Ascending aorta (tissue), 2 donors: Measurements from ENCODE around the gene PPFIA3. TPM values are rescaled to one million over a fixed set of nuclear protein-coding genes. Genes with fewer than 3 reads are reported as not detected.
A peak's percentile ranks its signal among the peaks of the same experiment; 100 is the strongest.

Experiments
- DNase-seq, 2 donors: peaks; one replicate each; pipeline ENCODE4 v3.0.0-alpha.2; 2019; ENCODE audit warnings: low spot score in 2 of 2
- H3K27ac ChIP-seq, 2 donors: fragments of 200-600 bp; sonication (generic); one replicate each; pipeline ENCODE4 v1.5.1; 2016 to 2017; ENCODE audit warnings: mild to moderate bottlenecking in 1 of 2
- H3K27me3 ChIP-seq: fragments of 200-600 bp; sonication (generic); one replicate; pipeline ENCODE4 v1.5.1; 2017
- H3K36me3 ChIP-seq, 2 donors: fragments of 200-600 bp; sonication (generic); one replicate each; pipeline ENCODE4 v1.5.1; 2016
- H3K4me1 ChIP-seq, 2 donors: fragments of 200-600 bp; sonication (generic); one replicate each; pipeline ENCODE4 v1.5.1; 2016 to 2017; ENCODE audit warnings: mild to moderate bottlenecking in 1 of 2
- H3K4me3 ChIP-seq, 2 donors: fragments of 200-600 bp; sonication (generic); one replicate each; pipeline ENCODE4 v1.5.1; 2016 to 2017; ENCODE audit warnings: mild to moderate bottlenecking in 1 of 2
- H3K9me3 ChIP-seq, 2 donors: fragments of 200-600 bp; sonication (generic); one replicate each; pipeline ENCODE4 v1.5.1; 2016
- CTCF ChIP-seq, 3 experiments: fragments of 200-600 bp in 2 of 3; fragments of 450-650 bp in 1 of 3; sonication (generic) in 2 of 3; IDR thresholded peaks; one replicate each; pipeline ENCODE4 v1.5.1; 2016 to 2019; ENCODE audit warnings: antibody characterized with exemption in 3 of 3, mild to moderate bottlenecking in 1 of 3, moderate library complexity in 1 of 3
- intact Hi-C: fragments of 100-400 bp; cut with DNase I; formaldehyde crosslinking; loops from one replicate; pipeline ENCODE4 v1.15.1; 2023
- total RNA-seq: library from RNA; depleted of rRNA; stranded (reverse); fragments of >200 nt; gene quantifications from one replicate; pipeline ENCODE4 v1.1.0, GENCODE V29; 2016

PPFIA3 gene
- total RNA-seq, 1 donor from 2014 or later: 33.3 TPM

GRCh38 chr19:49155820-49156346 lies 36.5 kb downstream of the PPFIA3 start:
- Histone ChIP-seq H3K4me1 (peaks cover 0 to 5% of the 10 kb centered on the region in 2 donors), H3K27me3 (no peaks in the 10 kb centered on the region), H3K9me3 (no peaks in the 10 kb centered on the region), H3K36me3 (no peaks in the 10 kb centered on the region), H3K4me3 (no peak overlapping the region), H3K27ac (peak overlapping the region; percentile 56 to 60)
- intact Hi-C loops: no loop called here
- no peak for DNase-seq
- no peak for TF ChIP-seq CTCF (IDR thresholded peaks at IDR 0.05)

DNA sequence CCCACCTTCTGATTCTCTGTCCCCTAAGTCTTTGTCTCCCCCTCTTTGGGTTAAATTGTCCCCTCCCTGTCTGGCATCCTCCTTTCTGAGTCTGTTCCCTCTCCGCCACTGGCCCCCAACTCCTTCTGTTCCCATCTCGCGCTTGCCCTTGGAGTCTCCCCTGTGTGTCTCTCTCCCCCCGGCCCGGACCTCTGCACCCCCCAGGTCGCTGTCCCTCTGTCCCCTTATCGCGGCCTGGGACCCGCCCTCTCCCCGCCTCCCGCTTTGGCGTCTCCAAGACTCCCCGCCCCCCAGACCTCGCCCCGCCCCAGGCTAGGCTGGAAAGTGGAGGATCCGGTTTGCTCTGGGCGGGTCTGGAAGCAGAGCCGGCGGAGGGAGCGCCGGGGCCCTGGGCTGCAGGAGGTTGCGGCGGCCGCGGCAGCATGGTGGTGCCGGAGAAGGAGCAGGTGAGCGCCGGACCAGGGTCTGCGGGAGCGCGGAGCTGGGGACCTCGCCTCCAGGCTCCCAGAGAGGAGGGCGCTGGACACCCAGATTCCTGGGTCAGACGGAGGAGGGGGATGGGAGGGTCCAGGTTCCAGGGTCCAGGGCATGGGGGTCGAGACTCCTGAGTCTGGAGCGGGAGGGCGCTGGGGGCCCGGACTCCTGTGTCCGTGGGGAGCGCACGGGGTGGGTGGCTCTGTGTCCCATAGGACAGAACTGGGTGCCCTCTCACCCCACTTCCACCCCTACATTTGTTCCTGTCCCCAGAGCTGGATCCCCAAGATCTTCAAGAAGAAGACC lies 38.3 kb downstream of the PPFIA3 start, which contains the start of gene TRPM4:
Gene TRPM4, plus strand, starts transcription at position 348 of the 780 bp plus-strand sequence. Its CDS starts 75 bp downstream, at position 423.
- H3K27ac ChIP-seq: peak within 1 kb of the TSS; percentile 66 to 72
- no peak for TF ChIP-seq CTCF (IDR thresholded peaks at IDR 0.05)

GRCh38 chr19:49160450-49161189 lies 41.3 kb downstream of the PPFIA3 start:
- no peaks in the 10 kb centered on the region for H3K27me3 ChIP-seq
- no peaks in the 10 kb centered on the region for H3K9me3 ChIP-seq
- intact Hi-C loops: no loop called here
- no peak overlapping the region for H3K4me3 ChIP-seq
- H3K36me3 ChIP-seq: no peaks in the 10 kb centered on the region
- DNase-seq: no peak
- no peak for TF ChIP-seq CTCF (IDR thresholded peaks at IDR 0.05)
- H3K4me1 ChIP-seq: peaks cover 2 to 13% of the 10 kb centered on the region in 2 donors
- no peak overlapping the region for H3K27ac ChIP-seq

More for the DNA sequence above, 38.3 kb downstream of the PPFIA3 start, which contains the start of gene TRPM4:
- Histone ChIP-seq H3K27me3 (no peaks in the 10 kb centered on the region), H3K9me3 (no peaks in the 10 kb centered on the region), H3K4me1 (no peaks in the 10 kb centered on the region), H3K4me3 (peak within 1 kb of the TSS; percentile 65 to 80), H3K36me3 (no peaks in the 10 kb centered on the region)
- DNase-seq: peak; percentile 68 to 95
- intact Hi-C loops: no loop called here

GRCh38 chr19:49161987-49162386 lies 42.6 kb downstream of the PPFIA3 start:
- no peak overlapping the region for H3K4me3 ChIP-seq
- TF ChIP-seq CTCF (IDR thresholded peaks at IDR 0.05): no peak

GRCh38 chr19:49165111-49165750 lies 45.9 kb downstream of the PPFIA3 start:
- no peaks in the 10 kb centered on the region for H3K27me3 ChIP-seq
- peaks cover 7 to 19% of the 10 kb centered on the region in 2 donors for H3K4me1 ChIP-seq
- peaks cover 18 to 25% of the 10 kb centered on the region in 2 donors for H3K36me3 ChIP-seq
- no peaks in the 10 kb centered on the region for H3K9me3 ChIP-seq
- H3K4me3 ChIP-seq: peak overlapping the region; percentile 31 to 49
- TF ChIP-seq CTCF (IDR thresholded peaks at IDR 0.05): no peak
- peak overlapping the region; percentile 89 to 92 for H3K27ac ChIP-seq
- intact Hi-C loops: no loop called here
- peak in 1 of 2 donors; percentile 82 for DNase-seq

More at GRCh38 chr19:49161987-49162386, 42.6 kb downstream of the PPFIA3 start:
- intact Hi-C loops: no loop called here
- H3K27me3 ChIP-seq: no peaks in the 10 kb centered on the region
- no peak overlapping the region for H3K27ac ChIP-seq
- no peaks in the 10 kb centered on the region for H3K9me3 ChIP-seq
- DNase-seq: no peak
- H3K4me1 ChIP-seq: peaks cover 7 to 19% of the 10 kb centered on the region in 2 donors
- no peaks in the 10 kb centered on the region for H3K36me3 ChIP-seq
